HG02885 (cell line): ENCODE results near the gene APLF.

Experiments
- ATAC-seq: cut with Tn5 transposase; IDR thresholded peaks from one replicate; pipeline ENCODE4 v1.9.1; 2021; ENCODE audit warnings: mild to moderate bottlenecking; ENCODE audit not compliant: unreplicated experiment, poor library complexity

APLF gene

DNA sequence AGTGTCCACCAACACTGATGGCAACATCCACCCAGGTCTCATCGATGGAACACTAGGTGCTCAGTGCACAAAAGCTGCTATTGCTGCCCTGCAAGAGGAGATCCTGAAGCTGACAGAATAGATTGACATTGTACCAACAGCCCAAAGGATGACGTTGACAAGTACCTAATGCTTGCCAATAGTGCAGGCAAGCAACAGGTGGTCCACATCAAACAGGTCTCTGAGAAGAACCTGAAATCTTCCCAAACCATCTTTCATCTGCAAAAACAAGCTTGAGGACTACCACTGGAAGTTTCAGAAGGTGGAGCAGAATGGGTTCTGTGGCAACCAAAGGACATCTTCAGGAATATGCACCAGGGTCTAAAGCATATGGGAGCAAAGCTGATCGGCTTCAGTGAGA is 160.2 kb downstream of the APLF start:
- ATAC-seq, result no peak
